Measurements from ENCODE around the gene CCN6.

Gene CCN6

GRCh38 chr6:112054001-112054400, at the start of gene CCN6:
Gene CCN6, plus strand, starts transcription at chr6:112054104. Its CDS starts 254 bp downstream, at chr6:112054358.
- DNase-seq (ENCODE audit: low spot score) = no peak

DNA sequence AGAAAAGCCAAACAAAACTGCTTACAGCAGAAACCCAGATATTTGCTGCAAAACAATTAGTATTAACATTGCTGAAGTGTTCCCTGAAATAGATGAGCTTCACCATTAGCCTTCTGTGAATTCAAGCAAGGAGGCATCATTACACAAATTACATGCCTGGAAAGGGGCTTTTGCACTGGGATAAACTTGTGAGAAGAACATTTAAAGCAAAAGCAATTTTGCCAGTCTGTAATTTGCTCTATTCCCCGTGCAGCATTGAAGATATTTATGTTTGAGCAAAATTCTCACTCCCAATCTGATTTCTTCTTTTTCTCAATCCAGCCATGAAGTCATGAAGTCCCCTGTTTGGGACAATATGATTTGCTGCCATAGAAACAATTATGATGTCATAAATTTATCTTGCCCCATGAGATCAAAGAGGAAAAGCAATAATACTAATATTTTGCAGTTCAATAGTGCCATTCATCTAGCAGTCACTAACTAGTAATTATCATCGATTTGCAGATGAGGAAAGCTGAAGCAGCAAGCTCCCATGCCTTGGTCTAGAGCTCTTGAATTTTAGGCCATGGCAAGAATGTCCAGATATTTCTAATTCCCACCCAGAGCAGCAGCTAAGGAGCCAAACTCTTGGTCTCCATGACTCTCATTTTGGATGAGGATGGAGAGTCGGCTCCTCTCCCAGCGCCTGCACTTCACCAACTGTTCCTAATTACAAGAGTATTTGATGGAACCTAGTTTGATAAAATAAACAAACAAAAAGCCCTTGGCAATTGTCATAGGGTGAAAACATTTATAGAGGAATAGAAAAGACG, 49.5 kb upstream of the CCN6 start:
- DNase-seq (ENCODE audit: low spot score) = no peak

DNA sequence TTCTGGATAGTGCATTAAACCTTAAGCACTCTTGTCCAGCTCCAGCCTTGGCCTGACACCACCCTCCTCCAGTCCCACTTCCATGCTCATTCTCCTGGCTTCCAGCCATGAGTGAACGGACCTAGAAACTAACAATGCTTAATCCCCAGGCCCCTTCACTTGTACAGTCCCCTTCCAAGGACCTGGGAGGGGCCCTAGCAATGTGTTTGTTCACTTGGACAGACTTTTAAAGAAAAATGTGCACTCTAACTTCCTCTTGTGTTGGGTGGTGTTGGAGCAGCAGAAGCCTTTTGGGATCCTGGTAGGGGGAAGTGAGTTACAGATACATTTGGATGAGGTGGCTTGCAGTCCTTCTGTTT, 48.9 kb upstream of the CCN6 start:
- no peak for DNase-seq (ENCODE audit: low spot score)

- no peak for DNase-seq (ENCODE audit: low spot score)
Measured at GRCh38 chr6:112007254-112007653, 46.6 kb upstream of the CCN6 start.

DNA sequence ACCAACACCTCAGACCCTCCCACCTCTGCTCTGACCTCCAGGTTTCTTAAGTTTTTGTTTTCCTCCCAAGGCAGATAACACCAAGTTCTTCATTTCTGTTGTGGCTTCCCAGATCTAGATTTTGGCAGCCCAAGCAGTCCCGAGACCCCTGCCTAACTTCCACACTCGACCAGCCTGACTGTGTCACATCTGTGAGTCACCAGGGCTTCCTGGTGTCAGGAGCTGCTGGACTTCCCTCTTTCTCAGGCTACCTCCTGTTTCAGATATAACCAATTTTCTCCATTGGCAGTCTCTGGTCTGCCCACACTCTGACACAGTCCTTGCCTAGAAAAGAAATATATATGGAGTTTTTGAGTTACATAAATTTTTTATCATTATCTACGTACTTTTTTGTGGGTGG, 46.1 kb upstream of the CCN6 start:
- DNase-seq (ENCODE audit: low spot score) = peak; percentile 74

DNA sequence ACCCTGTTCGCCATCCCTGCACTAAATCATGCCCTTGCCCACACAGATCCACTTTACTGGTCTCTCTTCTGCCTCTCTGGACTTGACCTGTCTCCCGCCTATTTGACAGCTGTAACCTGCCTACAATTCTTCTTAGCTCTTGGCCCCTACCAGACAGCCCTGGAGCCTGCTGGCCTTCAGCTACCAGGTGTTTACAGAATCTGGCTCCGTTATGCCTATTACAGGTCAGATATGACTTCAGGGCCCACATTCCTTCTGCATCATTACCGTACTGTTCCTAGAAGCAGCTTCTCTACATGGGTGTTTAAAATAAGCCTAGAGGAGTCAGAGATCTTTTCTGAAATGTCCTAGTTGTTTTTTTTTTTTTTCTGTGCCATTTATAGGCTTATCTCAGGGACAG, 45.4 kb upstream of the CCN6 start:
- no peak for DNase-seq (ENCODE audit: low spot score)

- no peak for DNase-seq (ENCODE audit: low spot score)
Measured at GRCh38 chr6:112010328-112010727, 43.6 kb upstream of the CCN6 start.

- DNase-seq (ENCODE audit: low spot score) = no peak
Measured at GRCh38 chr6:112013051-112013450, 40.9 kb upstream of the CCN6 start.

DNA sequence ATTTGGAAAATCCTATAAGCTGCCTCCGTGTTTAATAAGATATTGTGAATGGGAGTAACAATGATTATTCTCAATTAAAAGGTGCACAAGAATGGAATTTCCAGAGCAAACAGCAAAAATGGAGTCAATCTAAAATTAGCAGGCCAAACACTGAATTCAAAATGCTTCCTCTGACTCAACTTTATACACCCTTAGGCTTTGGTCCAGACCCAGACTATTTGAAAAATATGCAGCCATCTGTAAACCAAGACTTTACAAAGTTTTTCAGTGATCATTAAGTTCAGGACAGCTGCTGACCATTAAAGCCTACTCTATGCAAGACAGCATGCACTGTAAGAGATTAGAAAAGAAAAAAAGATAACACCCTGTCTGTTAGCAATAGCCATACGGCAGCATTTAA, 39.4 kb upstream of the CCN6 start:
- no peak for DNase-seq (ENCODE audit: low spot score)

- no peak for DNase-seq (ENCODE audit: low spot score)
Measured at GRCh38 chr6:112015725-112016124, 38.2 kb upstream of the CCN6 start.

GRCh38 chr6:112016320-112016719, 37.6 kb upstream of the CCN6 start:
- no peak for DNase-seq (ENCODE audit: low spot score)

- DNase-seq (ENCODE audit: low spot score) = no peak
Measured at GRCh38 chr6:112017169-112017568, 36.7 kb upstream of the CCN6 start.

DNA sequence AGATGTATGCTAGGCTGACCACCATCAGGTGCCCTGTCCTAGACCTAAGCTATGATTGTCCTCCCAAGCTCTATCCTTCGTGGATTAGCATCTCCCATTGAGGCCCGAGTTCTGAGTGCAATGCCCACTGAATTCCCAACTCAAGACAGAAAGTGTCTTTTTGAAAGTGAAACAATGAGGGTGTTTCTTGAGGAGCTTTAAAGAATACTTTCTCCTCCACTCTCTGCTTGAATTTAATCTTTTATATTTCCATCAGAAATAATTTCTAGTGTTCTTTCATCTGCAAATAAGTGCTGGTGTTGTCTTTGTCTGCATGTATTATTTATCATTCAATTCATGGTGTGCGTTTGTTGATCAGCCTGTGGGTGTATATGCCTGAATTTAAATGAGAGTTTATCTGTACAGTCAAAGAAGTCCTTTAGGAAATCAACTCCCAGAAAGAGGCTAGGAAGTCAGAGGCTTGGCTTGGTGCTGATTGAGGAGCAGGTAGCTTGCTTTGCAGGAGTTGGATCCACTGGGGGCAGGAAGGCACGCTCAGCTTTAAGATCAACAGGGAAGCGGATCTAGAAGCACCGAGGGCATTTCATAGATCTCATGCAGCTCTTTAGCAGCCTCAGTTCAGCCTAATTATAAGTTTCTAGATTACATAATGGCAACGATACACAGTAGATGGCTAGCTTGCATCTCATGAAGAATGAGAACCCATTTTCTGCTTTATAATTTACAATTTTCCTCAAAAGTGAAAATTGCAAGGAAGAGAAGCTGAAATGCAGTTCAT, 36.0 kb upstream of the CCN6 start:
- no peak for DNase-seq (ENCODE audit: low spot score)

- no peak for DNase-seq (ENCODE audit: low spot score)
Measured at GRCh38 chr6:112018619-112019416, 35.1 kb upstream of the CCN6 start.

DNA sequence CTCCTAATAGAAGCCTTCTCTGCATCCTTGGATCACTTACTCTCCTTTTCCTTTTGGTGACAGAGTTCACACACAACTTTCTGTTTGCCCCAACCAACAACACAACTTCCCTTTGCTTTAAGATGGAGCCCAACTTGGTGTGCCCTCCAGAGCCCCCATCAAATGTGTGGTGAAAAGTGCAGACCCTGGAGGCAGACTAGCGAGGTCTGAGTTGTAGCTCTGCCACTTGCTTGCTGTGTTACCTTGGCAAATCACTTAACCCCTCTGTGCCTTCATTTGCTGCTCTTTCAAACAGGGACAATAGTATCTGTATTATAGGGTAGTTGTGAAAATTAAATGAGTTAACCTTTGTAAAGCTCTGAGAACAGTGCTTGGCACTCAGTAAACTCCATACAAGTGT, 34.3 kb upstream of the CCN6 start:
- no peak for DNase-seq (ENCODE audit: low spot score)

- DNase-seq (ENCODE audit: low spot score) = no peak
Measured at GRCh38 chr6:112021691-112022310, 32.1 kb upstream of the CCN6 start.

DNA sequence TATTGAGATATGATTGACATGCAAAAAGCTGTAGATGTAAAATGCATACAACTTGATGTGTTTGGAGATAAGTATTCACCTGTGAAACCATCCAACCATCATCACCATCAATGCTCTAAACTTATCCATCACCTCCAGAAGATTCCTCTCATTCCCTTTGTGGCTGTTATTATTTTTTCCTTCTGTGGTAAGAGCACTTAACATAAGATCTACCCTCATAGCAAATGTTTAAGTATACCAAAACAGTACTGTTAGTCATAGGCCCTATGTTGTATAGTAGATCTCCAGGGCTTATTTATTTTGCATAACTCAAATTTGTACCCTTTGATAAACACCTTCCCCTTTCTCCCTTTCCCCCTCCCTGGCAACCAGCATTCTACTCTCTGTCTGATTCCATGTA, 31.2 kb upstream of the CCN6 start:
- no peak for DNase-seq (ENCODE audit: low spot score)

- DNase-seq (ENCODE audit: low spot score) = no peak
Measured at GRCh38 chr6:112024464-112024863, 29.4 kb upstream of the CCN6 start.

DNA sequence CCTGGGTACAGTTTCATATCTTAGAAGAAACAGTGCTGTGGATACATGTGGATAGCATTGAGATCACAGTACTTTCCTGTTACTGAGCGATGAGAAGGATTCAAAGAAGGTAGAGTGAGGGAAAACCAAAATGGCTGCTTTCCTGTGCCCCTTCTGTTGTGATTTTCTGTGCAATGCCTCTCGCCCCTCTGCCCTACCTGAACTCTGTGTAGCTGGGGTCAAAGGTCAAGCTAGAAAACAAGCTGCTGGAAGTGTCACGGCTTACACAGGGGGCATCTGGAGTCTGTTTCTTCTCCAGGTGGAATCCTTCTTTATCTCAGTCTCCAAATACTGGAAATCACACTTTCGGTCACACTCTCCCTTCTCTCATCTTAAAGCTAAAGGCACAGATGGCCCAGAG, 27.0 kb upstream of the CCN6 start:
- DNase-seq (ENCODE audit: low spot score) = no peak

- no peak for DNase-seq (ENCODE audit: low spot score)
Measured at GRCh38 chr6:112027942-112028674, 25.8 kb upstream of the CCN6 start.

GRCh38 chr6:112029045-112029822, 24.7 kb upstream of the CCN6 start:
- DNase-seq (ENCODE audit: low spot score) = peak; percentile 65
